Right lobe of liver (tissue), 6 donors: ENCODE data around the gene CCDC61. TPM values are rescaled to one million over a fixed set of nuclear protein-coding genes. Genes with fewer than 3 reads are reported as not detected.

Experiments
- ATAC-seq, 4 donors: fragments of 200-7000 bp; cut with Tn5 transposase; one replicate each; pipeline ENCODE4 v1.9.1; 2020; ENCODE audit warnings: mild to moderate bottlenecking in 4 of 4, moderate library complexity in 4 of 4
- DNase-seq, 3 donors: peaks; one replicate each; pipeline ENCODE4 v3.0.0-alpha.2; 2020
- H3K27ac ChIP-seq, 3 donors: fragments of 200-600 bp; one replicate each; pipeline ENCODE4 v1.8.0; 2022
- H3K27me3 ChIP-seq, 2 donors: fragments of 200-600 bp; one replicate each; pipeline ENCODE4 v1.8.0; 2022
- H3K36me3 ChIP-seq, 4 donors: fragments of 200-600 bp; sonication (generic) in 1 of 4; one replicate each; pipeline versions ENCODE4 v1.5.1 to v1.8.0; 2017 to 2022; ENCODE audit warnings: control low read depth in 1 of 4
- H3K4me1 ChIP-seq, 4 donors: fragments of 200-600 bp; sonication (generic) in 1 of 4; one replicate each; pipeline versions ENCODE4 v1.5.1 to v1.8.0; 2017 to 2022; ENCODE audit warnings: control low read depth in 1 of 4
- H3K4me3 ChIP-seq, 3 donors: fragments of 200-600 bp; one replicate each; pipeline ENCODE4 v1.8.0; 2022
- H3K9me3 ChIP-seq, 4 donors: fragments of 200-600 bp; sonication (generic) in 1 of 4; one replicate each; pipeline versions ENCODE4 v1.5.1 to v1.8.0; 2017 to 2022; ENCODE audit warnings: control low read depth in 1 of 4
- POLR2A ChIP-seq: fragments of 450-650 bp; IDR thresholded peaks from one replicate; pipeline ENCODE4 v1.6.1; 2017; ENCODE audit warnings: antibody characterized with exemption, mild to moderate bottlenecking
- WGBS: methylation state at CpG from one replicate; pipeline ENCODE4 v1.1.6; 2018; ENCODE audit warnings: low coverage, low lambda C conversion rate; ENCODE audit not compliant: insufficient coverage; ENCODE audit errors: missing lambda C conversion rate; 5-methylcytosine and 5-hydroxymethylcytosine counted together
- intact Hi-C, 2 donors: fragments of 100-400 bp; cut with DNase I; formaldehyde crosslinking; loops; one replicate each; pipeline versions ENCODE4 v1.11.2 to v1.14.1; 2022
- total RNA-seq, 6 experiments: library from RNA; depleted of rRNA in 2 of 6; stranded (reverse); fragments of >200 nt in 2 of 6; fragmentation: NEBNext Ultra II Directional in 3 of 6; extraction: Animal tissue kit (Norgen Biotek cat#: 25700) in 3 of 6; gene quantifications; one replicate each; pipeline versions ENCODE4 v1.1.0 to v1.2.4, GENCODE V29; 2016 to 2023
- TF ChIP-seq, protein P1 (sequence below), 4 donors: fragments of 200-600 bp in 3 of 4; fragments of 450-650 bp in 1 of 4; IDR thresholded peaks; one replicate each; pipeline versions ENCODE4 v1.5.1 to v1.8.0; 2016 to 2022; ENCODE audit warnings: antibody characterized with exemption in 4 of 4, mild to moderate bottlenecking in 2 of 4
- donor health status: DM: no; HTN: yes; CAD: no.
- donor health status: DM: no; HTN: no; CAD: no.
- donor health status: DM: no; HTN: no; CAD: no.
- donor health status: DM: no; HTN: yes; CAD: no.
- donor health status: DM: no; HTN: yes; CAD: no.

The CCDC61 gene
- total RNA-seq, 6 experiments from 2014 or later: 5.8 to 9.7 (median 8.1) TPM

DNA sequence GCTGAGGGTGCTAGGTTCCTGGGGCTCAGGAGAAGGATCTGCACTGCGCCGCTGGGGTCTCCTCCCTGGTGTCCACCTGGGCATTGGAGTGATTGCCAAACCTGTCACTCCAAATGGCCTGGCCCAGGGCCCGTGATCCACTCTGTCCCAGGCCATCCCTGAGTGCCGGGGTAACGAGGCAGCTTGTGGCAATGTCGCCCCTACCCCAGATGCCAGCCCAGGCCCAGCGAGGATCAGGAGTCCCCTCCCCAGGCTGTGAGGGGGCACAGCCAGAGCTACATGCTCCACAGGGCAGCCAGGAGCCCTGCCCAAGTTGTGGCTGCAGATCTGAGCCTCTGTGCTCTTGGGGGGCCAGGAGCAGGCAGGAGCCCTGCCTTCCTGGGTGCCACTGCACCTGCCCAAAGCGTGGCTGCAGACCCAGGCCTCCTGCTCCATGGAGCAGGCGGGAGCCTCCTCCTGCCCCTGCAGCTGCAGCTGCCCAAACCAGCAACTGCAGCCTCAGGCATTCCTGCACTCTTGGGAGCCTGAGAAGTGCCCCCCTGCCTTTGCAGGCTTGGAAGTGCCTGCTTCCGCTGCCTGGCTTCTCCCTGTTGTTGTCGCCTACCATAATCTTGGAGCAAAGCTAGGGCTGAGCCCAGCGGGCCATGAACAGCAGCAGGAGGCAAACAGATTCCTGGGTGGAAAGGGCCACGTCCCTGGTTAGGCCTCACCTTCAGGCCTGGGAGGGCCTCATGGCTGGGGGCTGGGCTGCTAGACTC is 40.9 kb downstream of the CCDC61 start:
- H3K36me3 ChIP-seq: no peaks in the 10 kb centered on the region
- H3K27me3 ChIP-seq: no peaks in the 10 kb centered on the region
- no peak overlapping the region for H3K4me3 ChIP-seq
- H3K27ac ChIP-seq: no peak overlapping the region
- DNase-seq (no peak), ATAC-seq (peak in 1 of 4 donors; percentile 12)
- TF ChIP-seq, protein P1, sequence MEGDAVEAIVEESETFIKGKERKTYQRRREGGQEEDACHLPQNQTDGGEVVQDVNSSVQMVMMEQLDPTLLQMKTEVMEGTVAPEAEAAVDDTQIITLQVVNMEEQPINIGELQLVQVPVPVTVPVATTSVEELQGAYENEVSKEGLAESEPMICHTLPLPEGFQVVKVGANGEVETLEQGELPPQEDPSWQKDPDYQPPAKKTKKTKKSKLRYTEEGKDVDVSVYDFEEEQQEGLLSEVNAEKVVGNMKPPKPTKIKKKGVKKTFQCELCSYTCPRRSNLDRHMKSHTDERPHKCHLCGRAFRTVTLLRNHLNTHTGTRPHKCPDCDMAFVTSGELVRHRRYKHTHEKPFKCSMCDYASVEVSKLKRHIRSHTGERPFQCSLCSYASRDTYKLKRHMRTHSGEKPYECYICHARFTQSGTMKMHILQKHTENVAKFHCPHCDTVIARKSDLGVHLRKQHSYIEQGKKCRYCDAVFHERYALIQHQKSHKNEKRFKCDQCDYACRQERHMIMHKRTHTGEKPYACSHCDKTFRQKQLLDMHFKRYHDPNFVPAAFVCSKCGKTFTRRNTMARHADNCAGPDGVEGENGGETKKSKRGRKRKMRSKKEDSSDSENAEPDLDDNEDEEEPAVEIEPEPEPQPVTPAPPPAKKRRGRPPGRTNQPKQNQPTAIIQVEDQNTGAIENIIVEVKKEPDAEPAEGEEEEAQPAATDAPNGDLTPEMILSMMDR (IDR thresholded peaks at IDR 0.05): no peak
- no peak for TF ChIP-seq POLR2A
- no CpG with 5 or more reads among the region's 13 CpGs for WGBS
- no peaks in the 10 kb centered on the region for H3K4me1 ChIP-seq
- intact Hi-C loops: no loop called here
- H3K9me3 ChIP-seq: no peaks in the 10 kb centered on the region

DNA sequence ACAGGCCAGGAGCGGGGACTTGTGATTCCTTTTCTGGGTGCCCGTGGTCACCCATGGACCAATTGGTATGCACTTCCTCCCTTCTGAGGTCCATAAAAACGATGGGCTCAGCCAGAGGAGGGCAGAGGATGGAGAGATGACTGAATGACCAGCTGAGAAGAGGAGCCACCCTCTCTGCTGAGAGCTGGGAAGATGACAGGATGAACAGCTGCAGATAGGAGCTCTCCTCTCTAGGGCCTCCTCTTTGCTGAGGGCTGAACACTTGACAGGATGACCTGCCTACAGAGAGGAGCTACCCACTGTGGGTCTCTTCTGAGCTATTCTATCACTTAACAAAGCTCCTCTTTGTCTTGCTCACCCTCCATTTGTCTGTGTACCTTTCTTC is 41.5 kb downstream of the CCDC61 start:
- Histone ChIP-seq H3K4me3 (no peak overlapping the region), H3K36me3 (no peaks in the 10 kb centered on the region), H3K4me1 (no peaks in the 10 kb centered on the region), H3K27ac (no peak overlapping the region), H3K27me3 (no peaks in the 10 kb centered on the region), H3K9me3 (no peaks in the 10 kb centered on the region)
- intact Hi-C loops: no loop called here
- no peak for ATAC-seq
- no peak for TF ChIP-seq POLR2A
- TF ChIP-seq, protein P1 (IDR thresholded peaks at IDR 0.05): no peak
- no CpG with 5 or more reads among the region's 3 CpGs for WGBS
- DNase-seq: no peak

DNA sequence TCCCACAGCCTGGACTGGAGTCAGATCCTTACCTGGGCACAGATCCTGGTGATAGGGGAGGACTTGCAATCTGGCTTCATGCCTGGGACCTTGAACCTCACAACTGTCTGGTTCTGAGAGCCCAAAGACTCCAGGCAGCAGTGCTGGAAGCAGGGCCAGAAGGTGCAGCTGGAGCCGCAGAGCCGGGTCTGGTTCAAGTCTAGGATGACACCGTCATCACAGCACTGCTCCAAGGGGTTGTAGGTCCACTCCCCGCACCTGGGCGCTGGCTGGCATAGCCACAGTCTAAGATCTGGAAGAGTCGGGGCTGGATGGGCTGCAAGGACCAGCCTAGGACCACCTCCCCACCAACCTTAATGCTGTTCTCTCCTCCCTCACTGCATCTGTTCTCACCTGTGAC is 44.9 kb downstream of the CCDC61 start:
- H3K36me3 ChIP-seq: no peaks in the 10 kb centered on the region
- TF ChIP-seq POLR2A: no peak
- TF ChIP-seq, protein P1 (IDR thresholded peaks at IDR 0.05): no peak
- ATAC-seq (no peak), DNase-seq (no peak)
- WGBS: 60% methylated on average over 1 of the region's 6 CpGs
- H3K27me3 ChIP-seq: no peaks in the 10 kb centered on the region
- intact Hi-C loops: no loop called here
- H3K9me3 ChIP-seq: no peaks in the 10 kb centered on the region
- no peak overlapping the region for H3K4me3 ChIP-seq
- H3K4me1 ChIP-seq: no peaks in the 10 kb centered on the region
- no peak overlapping the region for H3K27ac ChIP-seq

DNA sequence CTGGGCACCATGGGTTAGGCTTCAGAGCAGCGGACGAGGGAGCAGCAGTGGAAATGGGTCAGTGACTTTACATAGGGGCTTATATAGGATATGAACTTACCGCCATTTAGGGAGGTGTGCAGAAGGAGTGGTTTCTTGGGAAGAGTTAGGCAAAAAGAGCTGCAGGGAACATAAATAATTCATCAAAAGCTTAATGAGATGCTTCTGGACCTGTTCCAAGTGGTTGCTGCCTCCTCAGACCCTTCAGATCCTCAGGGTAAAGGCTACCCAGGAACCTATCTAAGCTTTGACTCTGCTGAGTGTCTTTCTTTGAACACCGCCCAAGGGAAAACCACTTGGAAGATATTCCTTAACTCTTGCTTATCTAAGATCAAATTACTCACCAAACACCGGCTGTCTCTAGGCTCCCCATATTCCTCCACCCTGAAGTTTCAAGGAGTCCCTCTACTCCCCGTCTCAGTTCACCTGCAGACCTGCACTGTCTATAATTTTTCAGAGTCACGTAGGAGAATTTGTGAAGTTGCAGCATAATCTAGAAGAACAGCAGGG is 45.8 kb downstream of the CCDC61 start, which contains the start of gene IGFL4:
Gene IGFL4, minus strand, starts transcription at position 51 of the 549 bp plus-strand sequence. Its CDS starts 40 bp downstream, at position 11.
- 51% methylated on average over 7 of the region's 7 CpGs for WGBS
- intact Hi-C loops: no loop called here
- H3K9me3 ChIP-seq: no peaks in the 10 kb centered on the region
- no peak within 1 kb of the TSS for H3K27ac ChIP-seq
- TF ChIP-seq, protein P1 (IDR thresholded peaks at IDR 0.05): no peak
- no peak for TF ChIP-seq POLR2A
- no peaks in the 10 kb centered on the region for H3K36me3 ChIP-seq
- ATAC-seq: no peak
- no peak within 1 kb of the TSS for H3K4me3 ChIP-seq
- DNase-seq: no peak
- H3K27me3 ChIP-seq: no peaks in the 10 kb centered on the region
- no peaks in the 10 kb centered on the region for H3K4me1 ChIP-seq
